Stimulated activated CD8-positive, alpha-beta memory T cell treated with anti-CD3 and anti-CD28 coated beads, Interleukin-7, amount 100 ng/mL, for 4 hours (primary cell): ENCODE results near the gene ACADVL.
"Not testable (repeated sequence)": the region's sequence is repeated elsewhere in the genome, so short reads cannot be mapped to it uniquely, and the experiment has no call there.

Source experiments
- DNase-seq, 2 donors: peaks; one replicate each; pipeline ENCODE4 v3.0.0-alpha.2; 2020; ENCODE audit warnings: low read depth in 2 of 2

Gene ACADVL

DNA sequence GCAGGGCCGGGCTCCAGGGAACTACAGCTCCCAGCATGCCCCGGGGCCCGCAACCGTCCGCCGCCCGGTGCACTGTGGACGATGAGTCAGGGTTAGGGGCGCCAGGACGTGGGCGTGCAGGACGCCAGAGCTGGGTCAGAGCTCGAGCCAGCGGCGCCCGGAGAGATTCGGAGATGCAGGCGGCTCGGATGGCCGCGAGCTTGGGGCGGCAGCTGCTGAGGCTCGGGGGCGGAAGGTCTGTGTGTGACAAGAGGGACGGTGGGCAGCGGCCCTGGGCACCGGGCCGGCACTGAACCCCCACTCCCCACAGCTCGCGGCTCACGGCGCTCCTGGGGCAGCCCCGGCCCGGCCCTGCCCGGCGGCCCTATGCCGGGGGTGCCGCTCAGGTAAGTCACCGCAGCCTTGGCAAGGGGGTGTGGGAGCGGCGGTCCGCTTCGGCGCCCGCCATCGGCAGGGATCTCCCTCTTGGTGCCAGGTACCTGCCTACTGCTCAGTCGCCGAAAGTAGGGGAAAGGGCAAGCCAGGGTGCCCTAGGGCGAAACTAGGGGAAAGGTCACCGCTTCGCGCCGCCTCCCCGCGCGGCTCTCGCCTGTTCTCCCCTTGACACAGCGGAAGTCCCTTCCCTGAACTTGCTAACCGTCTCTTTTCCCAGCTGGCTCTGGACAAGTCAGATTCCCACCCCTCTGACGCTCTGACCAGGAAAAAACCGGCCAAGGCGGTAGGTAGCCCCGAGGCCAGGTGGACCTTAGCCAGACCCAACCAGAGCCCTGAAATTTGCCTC, at the start of gene ACADVL, which contains the start of gene DLG4:
TSS of gene ACADVL (plus strand) at position 127 of the 781 bp plus-strand sequence. CDS start at position 174, 47 bp downstream.
TSS of gene DLG4 (minus strand) at position 25 of the 781 bp plus-strand sequence.
- peak; percentile 49 to 78 for DNase-seq

DNA sequence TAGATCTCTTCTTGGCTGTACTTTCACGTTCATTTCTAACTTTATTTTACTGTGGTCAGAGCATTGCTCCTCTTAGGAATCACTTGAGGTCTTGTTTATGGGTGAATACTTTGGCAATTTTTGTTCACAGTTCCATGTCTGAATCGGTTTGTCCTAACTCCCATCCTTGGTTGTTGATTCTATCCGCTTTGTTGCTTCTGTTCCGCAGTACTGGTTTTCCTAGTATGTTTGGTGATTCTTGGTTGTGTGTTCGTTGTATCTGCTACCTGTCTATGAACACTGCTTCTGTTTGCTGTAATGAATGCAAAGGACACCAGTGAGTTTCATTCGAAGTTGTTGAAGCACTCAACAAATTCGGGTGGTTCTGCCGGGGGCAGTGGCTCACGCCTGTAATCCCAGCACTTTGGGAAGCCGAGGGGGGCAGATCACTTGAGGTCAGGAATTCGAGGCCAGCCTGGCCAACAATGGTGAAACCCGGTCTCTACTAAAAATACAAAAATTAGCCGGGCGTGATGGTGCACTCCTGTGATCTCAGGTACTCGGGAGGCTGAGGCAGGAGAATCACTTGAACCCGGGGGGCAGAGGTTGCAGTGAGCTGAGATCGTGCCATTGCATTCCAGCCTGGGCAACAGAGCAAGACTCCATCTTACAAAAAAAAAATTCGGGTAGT, 47.1 kb upstream of the ACADVL start:
- not testable (repeated sequence) for DNase-seq

DNA sequence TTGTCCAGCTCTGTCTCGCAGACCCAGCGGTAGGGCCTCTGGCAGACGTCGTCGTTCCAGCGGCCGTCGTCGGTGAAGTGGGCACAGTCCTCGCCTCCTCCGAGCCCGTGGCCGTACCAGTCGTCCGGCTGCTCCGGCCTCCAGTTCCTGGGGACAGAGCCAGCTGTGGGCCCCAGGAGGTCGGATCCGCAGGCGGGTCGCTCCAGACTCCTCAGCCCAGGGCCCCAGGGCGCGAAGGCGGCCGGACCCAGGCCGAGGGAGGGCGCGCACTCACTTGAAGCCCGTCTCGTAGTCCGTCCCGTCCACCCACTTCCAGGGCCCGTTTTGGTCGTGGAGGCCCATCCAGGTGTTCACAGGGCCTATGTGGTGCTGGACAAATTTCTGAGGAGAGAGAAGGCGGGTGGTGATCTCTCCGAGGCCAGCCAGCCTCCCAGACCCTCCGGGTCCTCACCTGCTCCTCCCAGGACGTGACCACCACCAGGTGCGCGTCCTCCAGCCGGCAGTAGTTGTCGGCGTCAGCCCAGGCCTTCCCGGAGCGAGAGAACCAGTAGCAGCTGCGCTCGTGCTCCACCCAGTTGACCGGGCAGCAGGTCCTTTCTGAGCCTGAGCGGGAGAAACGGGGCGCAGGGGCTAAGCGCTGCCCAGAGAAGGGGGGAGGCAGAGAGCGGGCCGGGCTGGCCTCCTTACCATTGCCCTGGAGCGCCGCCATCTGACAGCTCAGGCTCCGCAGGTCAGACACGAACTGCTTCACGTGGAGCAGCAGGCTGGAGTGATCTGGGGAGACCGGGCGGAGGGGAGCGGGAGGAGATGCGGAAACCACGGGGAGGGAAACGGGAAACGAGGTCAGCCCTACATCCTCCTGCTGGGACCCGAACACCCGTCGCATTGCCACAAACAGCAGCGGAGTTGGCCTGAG, 45.8 kb upstream of the ACADVL start:
- DNase-seq, result peak; percentile 6 to 10

DNA sequence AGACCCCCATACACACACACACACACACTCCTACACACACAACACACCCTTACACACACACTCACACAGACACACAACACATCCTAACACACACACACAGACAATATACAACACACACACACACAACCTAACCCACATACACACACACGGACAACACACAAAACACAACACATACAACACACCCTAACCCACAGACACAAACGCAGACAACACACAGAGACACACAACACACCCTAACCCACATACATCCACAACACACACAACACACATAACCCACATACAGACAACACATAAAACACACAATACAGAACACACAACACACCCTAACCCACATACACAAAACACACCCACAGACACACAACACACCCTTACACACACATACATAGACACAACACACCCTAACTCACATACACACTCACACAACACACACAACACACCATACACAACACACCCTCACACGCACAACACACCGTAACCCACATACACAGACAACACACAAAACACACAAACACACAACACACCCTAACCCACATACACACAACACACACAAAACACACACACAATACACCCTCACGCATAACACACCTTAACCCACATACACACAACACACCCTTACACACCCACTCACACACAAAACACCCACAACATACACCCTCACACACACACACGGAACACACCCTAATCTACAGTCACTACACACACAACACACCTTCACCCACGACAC, 45.0 kb upstream of the ACADVL start:
- DNase-seq, result no peak

DNA sequence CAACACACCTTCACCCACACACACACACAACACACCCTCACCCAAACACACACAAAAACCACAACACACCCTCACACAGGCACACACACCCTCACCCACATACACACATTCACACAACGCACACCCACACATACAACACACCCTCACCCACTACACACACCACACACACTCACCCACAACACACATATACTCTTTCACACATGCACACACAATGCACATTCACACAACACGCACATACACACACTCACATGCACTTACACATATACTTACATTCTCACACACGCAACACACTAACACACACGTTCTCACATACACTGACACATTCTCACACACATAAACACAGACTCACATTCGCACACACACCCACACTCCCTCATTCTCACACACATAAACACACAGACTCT, 44.4 kb upstream of the ACADVL start:
- DNase-seq, result no peak

DNA sequence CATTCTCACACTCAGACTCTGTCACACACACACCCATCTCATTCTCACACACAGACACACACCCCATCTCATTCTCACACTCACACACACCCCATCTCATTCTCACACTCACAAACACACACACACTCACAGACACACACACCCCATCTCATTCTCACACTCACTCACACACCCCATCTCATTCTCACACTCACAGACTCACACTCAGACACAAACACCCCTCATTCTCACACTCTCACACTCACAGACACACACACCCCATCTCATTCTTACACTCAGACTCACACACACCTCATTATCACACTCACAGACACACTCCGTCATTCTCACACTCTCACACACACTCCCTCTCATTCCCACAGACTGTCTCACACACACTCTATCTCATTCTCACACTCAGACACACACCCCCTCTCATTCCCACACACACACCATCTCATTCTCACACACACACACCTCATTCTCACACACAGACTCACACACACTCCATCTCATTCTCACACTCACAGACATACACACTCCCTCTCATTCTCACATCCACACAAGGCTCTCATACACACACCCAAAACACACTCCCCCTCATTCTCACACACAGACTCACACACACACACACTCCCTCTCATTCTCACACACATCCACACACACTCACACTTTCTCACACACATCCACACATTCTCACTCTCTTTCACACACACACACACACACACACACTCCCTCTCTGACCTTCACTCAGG, 43.5 kb upstream of the ACADVL start:
- no peak for DNase-seq

DNA sequence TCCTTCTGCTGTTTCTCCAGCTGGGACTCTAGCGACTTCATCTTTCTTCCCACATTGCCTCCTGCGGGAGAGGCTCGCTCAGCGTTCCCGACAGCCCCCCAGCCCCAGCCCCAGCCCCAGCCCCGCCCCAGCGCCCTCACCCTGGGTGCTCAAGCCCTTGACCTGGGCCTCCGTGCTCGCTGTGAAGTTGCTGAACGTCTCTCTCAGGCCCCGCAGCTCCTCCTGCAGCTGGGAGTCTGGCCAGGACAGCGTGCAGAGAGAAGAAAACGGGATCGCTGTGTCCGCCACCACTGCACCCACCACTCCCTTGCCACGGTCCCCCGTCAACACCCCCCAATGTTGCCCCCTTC, 42.9 kb upstream of the ACADVL start:
- no peak for DNase-seq

DNA sequence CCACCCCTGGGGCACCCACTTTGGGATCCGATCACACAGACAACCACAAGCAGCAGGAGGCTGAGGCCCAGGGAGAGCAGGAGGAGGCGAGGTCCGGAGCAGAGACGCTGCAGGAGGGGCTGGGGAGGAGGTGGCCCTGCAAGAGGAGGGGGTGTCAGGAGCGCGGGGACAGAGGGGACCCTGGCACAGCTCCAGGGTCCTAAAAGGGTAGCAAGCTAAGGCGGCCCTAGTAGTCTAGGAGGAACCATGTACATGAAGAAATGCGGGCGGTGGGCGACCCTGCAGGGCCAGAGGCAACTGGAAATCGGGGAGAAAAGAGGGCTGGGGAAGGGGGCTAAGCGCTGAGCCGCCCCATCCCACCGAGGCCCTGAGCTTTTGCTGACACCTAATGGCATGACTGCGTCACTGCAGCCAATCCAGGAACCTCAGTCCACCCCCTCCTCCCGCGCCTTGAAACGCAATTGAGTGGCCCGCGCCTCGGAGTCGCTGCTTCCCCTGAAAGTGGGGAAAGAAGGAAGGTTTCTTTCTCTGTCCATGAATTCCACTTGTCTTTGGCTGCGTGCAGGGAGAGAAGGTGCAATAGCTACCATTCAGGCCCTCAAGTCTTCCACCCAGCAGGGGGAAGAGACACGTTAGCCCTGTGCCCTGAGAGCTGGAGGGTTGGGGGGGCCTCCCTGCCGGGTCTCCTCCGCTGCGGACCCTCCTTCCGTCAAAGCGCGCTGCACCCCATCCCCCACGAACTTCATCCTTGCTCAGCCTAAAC, 42.4 kb upstream of the ACADVL start:
- peak; percentile 33 to 36 for DNase-seq

DNA sequence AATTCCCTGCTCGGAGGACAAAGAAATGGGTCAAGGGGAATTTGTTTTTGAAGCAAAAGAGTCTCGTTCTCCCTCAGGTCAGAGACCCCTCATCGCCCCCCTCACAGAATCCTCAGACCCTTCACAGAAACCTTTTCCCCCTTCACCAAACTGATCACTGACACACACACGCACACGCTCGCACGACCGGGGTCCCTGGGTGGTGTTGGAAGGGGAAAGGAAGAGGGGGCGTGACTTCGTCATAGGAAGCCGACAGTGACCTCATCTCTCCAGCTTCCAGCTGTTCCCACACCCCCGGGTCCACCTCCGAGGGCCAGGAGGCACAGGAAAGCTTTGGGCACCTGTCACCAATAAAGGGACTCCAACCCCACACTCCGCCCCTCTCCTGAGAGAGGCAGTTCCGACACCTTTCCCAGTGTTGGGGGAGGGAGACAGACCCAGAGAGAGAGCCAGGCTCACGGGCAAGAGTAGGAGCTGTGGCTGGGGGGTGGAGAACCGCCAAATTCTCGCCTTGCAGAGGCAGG, 41.7 kb upstream of the ACADVL start:
- no peak for DNase-seq

DNA sequence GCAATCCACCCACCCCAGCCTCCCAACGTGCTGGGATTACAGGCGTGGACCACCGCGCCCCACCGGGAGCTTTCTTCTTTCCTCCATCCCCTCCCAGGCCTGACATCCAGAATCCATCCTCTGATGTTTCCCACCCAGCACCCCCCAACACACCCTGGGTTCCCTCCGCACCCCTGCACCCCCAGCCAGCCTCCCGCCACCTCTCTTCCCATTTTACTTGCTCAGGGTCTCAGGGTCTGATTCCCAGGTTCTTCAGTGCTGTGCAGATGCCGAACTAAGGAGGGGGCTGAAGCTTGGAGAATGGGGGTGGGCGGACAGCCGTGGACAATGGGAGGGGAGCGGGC, 40.8 kb upstream of the ACADVL start:
- no peak for DNase-seq

DNA sequence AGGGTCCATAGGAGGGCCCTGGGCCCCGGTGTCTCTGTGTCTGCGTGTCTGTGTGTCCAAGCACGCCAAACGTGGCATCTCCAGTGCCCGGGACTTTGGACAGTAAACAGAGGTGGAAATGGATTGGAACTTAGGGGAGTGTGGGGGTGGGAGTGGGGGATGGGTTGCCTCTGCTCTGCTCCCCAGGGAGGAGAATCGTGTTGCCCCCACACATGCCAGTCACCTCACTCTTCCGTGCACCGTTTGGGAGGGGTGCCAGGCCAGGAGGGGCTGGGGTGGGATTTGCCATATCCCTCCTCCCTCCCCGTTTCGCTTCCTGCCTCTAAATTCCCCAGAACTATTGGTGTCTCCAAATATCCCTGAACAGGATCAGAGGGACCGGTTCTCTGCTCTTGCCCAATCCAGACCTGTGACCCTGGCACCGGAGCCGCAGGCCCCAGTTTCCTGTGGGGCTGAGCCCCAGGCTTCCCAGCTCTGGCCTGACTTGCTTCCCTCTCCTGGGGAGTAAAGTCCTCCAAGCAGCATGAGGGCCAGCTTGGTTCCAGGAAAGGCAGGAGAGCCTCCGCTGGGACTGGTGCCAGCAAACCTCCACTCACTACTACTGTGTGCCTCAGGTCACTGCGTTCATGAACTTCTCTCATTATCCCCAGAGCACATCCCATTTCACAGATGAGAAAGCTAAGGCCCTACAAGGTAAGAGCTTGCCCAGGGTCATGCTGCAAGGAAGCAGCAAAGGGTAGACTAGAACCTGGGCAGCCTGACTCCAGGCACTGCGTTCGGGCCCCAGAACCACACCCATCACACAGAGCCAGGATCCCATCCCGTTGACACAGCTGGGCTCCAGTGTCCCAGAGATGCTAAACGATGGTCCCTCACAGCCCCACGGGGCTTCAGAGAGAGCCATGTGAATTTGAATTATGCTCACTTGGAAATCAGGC, 40.2 kb upstream of the ACADVL start, which contains the start of gene ASGR1:
TSS of gene ASGR1 (minus strand) at position 54 of the 938 bp plus-strand sequence. CDS start 807 bp downstream, outside the sequence.
- DNase-seq, result no peak

DNA sequence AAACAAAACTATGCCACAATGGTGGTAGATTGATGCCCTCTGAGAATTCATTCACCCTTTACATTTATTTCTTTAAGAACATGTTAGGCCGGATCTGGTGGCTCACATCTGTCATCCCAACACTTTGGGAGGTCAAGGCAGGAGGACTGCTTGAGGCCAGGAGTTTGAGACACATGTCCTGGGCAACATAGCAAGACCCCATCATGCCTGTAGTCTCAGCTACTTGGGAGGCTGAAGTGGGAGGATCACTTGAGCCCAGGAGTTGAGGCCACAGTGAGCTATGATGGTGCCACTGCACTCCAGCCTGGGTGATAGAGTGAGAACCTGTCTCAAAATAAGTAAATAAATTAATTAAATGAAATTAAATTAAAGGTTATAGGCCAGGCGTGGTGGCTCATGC, 37.6 kb upstream of the ACADVL start:
- not testable (repeated sequence) for DNase-seq

DNA sequence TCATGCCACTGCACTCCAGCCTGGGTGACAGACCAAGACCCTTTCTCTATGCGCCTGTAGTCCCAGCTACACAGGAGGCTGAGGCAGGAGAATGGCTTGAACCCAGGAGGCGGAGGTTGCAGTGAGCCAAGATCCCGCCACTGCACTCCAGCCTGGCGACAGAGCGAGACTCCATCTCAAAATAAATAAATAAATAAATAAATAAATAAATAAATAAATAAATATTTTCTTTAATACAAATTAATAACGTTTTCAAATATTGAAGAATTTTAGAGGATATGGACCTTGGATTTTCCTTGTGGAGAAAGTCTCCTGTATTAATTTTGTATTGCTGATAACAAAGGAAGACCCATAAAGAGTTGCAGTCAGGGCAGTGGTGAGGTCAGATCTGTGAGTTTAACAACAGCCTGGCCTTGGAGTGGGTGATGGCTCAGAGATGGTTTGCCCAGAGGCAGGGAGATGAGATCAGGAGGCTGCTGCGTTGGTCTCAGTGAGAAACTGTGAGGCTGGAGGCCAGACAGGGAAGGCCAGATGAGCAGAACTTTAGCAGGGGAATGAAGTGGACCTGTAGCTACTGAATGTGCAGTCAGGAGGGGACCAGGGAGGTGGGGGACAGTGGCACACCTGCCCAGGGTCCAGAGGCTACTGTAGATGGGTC, 36.2 kb upstream of the ACADVL start:
- DNase-seq, result no peak

DNA sequence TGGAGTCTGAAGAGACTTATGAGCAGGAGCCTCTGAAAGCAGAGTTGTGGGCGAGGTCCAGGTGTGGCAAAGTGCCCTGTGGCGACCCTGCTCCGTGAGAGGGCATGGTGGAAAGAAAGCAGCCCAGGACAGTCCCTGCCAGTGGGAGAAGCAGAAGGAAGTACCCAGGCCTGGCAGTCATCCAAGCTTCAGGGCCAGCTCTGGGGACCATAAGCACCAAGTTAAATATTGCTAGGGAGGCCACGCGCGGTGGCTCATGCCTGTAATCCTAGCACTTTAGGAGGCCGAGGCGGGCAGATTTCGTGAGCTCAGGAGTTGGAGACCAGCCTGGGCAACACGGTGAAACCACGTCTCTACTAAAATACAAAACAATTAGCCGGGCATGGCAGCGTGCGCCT, 35.6 kb upstream of the ACADVL start:
- DNase-seq, result no peak

DNA sequence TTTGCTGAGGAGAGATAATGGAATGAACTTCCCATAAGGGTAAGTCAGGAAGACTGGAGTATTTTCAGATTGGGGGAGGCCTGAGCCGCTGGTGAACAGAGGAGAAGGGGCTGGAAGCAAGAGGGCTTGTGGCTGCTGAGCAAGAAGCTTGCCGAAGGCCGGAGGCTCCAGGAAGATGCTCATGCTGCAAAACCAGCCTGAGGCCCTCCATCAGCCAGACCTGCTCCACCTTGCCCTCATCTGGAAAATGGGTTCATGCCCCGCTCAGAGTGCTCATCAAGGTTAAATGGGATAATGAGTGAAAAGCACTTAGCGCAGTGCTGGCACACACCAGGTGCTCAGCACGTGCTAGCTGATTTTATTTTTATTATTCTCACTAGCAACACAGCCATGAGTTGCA, 35.1 kb upstream of the ACADVL start:
- DNase-seq, result no peak

DNA sequence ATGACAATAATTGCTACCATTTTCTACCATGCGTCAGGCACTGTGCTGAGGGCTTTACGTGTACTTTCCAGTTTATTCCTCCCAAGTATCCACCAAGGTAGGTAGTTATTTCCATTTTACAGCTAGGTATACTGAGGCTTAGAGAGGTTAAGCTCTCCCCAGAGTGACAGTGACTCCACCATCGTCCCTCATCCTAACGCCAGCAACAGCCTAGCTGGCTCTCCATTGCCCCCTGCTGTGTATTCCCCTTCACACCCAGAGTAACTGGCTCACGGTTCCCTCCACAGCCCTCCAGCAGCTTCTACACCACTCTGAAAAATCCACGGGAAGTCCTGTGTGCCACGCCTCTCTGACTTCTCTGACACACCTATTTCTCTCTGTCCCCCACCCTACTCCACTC, 33.5 kb upstream of the ACADVL start:
- no peak for DNase-seq

DNA sequence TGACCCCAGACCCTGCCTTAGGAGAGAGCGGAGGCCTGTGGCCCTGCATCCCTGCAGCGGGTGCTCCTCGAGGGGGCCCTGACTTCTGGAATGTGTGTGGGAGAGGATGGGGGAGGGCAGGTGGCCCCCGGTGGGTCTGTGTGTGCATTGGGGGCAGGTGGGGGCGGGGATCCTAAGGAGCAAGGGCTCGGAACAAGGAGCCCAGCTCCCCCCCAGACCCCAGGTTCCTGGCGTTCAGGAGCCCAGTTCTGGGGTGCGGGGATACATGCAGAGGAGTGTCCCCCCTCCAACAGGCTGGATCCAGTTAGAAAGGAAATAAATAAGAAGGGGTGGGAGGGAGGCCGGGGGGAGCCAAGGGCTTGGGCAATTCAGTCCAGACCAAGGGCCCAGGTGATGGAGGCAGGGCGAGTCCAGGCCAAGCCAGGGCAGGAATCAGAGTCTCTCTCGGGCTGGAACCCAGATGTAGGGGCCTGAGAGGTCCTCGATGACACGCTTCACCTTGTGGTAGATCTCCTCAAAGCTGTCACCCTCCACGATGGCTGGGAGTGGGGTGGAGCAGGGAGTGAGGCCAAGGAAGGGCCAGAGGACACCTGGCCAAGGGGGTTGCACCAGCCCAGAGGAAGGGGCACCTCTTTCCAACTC, 29.3 kb upstream of the ACADVL start:
- no peak for DNase-seq

DNA sequence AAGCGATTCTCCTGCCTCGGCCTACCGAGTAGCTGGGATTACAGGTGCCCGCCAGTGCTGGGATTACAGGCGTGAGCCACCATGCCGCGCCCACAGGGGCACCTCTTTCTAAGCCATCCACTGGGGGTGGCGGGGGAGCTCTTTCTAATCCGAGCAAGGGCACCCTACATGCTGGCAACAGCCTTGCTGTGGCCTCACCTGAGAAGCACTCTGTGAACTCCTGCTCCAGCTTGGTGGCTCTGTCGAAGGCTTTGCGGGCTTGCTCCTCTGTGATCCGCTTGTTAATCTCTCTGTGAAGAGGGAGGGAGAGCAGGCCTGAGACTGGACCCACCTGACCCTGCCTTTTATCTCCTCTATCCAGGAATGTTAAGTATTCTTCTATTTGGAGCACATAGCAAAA, 28.7 kb upstream of the ACADVL start:
- DNase-seq, result no peak
